Activated CD8-positive, alpha-beta memory T cell treated with anti-CD3 and anti-CD28 coated beads for 48 hours (primary cell): Measurements from ENCODE around the gene RNF187.
A peak's percentile ranks its signal among the peaks of the same experiment; 100 is the strongest.
"Not testable (repeated sequence)": the region's sequence is repeated elsewhere in the genome, so short reads cannot be mapped to it uniquely, and the experiment has no call there.

Experiments
- DNase-seq, 3 experiments: peaks; one replicate each; pipeline ENCODE4 v3.0.0-alpha.2; 2020; ENCODE audit warnings: low read depth in 2 of 3, low spot score in 2 of 3

The RNF187 gene

GRCh38 chr1:228459091-228459993 is 27.8 kb upstream of the RNF187 start:
- peak in 2 of 3 experiments; percentile 37 to 38 for DNase-seq

- no peak for DNase-seq
Observed at GRCh38 chr1:228460821-228461220, 26.4 kb upstream of the RNF187 start.

- no peak for DNase-seq
Observed at GRCh38 chr1:228462560-228462959, 24.6 kb upstream of the RNF187 start.

GRCh38 chr1:228463009-228463558 is 24.1 kb upstream of the RNF187 start:
- no peak for DNase-seq

DNA sequence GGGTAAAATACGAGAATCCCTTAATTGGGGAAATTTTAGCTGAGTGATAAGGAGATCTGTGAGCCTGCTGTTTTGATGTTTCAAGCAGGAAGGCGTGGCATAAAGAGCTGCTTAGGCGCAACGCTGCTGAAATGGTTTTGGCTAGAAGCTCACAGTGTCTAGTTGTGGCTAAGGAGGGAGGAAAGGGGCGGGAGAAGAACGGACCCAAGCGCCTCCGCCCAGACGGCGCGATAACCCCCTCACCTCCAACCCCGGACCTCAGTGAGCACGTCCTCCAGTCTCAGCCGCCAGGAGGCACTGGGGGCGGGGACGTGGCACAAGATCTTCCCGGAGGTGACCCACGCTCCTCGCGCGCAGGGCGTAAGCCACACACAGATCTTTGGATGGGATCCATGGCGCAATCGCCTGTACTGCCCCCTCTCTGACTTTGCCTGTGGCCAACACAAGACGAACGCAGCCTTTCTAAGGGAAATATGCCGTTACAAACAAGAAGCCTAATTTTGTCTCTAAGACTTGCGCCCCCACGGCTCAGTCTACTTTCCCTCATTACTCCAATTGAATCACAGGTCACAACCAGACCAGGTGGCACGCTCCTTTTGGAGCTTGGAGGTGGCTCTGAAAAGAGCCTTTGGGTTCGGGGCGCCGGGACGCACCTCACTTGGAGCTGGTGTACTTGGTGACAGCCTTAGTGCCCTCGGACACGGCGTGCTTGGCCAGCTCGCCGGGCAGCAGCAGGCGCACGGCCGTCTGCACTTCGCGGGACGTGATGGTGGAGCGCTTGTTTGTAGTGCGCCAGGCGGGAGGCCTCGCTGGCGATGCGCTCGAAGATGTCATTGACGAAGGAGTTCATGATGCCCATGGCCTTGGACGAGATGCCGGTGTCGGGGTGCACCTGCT is 23.4 kb upstream of the RNF187 start:
- DNase-seq = peak in 2 of 3 experiments; percentile 32 to 61

DNA sequence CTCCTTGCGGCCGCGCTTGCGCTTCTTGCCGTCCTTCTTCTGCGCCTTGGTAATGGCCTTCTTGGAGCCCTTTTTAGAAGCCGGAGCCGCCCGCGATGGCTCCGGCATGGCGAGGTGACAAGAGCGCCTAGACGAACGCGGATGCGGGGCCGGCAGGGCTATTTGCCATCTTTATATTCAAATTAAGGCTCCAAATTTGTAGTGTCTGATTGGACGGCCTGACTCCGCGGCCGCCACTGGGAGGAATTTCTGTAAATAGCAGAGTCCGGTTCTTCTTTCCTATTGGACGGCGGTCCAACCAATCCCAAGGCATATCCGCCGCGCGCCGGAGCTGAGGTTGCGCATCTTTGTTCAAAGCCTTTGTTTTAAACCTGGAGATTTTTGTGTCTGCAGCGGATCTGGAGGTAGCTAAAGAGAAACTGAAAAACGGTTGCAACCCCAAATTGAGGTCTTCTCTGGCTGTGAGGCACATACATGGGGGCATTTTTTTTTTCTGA is 22.6 kb upstream of the RNF187 start:
- DNase-seq = peak in 2 of 3 experiments; percentile 48 to 71

- no peak for DNase-seq
Observed at GRCh38 chr1:228465141-228465540, 22.0 kb upstream of the RNF187 start.

DNA sequence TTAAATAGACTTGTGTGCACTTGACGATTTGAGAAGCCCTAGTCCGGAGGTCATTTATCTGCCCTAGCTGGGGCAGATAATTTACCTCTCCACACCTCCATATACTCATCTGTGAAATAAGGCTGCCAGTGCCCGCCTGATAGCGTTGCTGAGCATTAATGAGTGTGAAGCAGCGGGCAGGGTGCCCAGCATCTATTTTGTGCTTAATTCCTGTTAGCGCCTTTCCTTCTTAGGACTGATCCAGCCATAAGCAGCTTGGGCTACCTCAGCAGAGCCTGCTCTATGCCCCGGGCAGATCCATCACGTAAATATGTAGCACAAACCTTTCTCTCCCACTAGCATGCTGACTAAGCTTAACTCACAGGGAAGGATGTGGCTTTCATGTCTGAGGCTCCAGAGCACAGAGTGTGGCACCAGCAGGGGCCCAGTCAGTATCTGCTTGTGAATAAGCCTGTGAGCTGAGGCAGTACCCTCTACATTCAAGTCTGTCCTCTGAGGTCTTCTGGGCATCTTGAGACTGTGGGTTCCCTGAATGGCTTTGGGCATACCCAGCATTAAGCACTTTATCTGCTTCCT is 21.5 kb upstream of the RNF187 start:
- no peak for DNase-seq

- DNase-seq = not testable (repeated sequence)
Observed at GRCh38 chr1:228468188-228468587, 19.0 kb upstream of the RNF187 start.

GRCh38 chr1:228469413-228470162 is 17.6 kb upstream of the RNF187 start:
- DNase-seq = no peak

- DNase-seq = no peak
Observed at GRCh38 chr1:228471154-228471761, 15.9 kb upstream of the RNF187 start.

- DNase-seq = no peak
Observed at GRCh38 chr1:228471762-228472398, 15.3 kb upstream of the RNF187 start.

GRCh38 chr1:228472655-228473054 is 14.5 kb upstream of the RNF187 start:
- DNase-seq = no peak

- no peak for DNase-seq
Observed at GRCh38 chr1:228474507-228474906, 12.7 kb upstream of the RNF187 start.

- no peak for DNase-seq
Observed at GRCh38 chr1:228475812-228476211, 11.4 kb upstream of the RNF187 start.

DNA sequence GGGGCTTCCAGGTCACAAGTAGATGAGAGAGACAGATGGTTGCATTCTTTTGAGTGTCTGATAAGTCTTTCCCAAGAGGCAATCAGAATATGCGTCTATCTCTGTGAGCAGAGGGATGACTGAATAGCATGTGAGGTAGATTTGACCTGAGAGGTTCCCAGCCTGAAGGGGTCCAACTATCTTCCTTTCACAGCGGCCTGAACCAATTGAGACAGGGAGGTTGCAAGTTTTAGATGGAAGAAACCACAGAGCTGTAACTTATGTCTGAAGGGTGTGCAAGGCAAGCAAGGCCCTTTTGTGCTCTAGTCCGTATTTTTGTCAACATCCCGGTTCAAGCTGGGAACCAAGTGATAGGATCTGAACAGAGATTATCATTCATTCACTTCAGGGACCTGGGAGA is 9.9 kb upstream of the RNF187 start:
- no peak for DNase-seq

GRCh38 chr1:228478326-228478725 is 8.9 kb upstream of the RNF187 start:
- no peak for DNase-seq

GRCh38 chr1:228478912-228479711 is 8.1 kb upstream of the RNF187 start:
- DNase-seq = no peak

DNA sequence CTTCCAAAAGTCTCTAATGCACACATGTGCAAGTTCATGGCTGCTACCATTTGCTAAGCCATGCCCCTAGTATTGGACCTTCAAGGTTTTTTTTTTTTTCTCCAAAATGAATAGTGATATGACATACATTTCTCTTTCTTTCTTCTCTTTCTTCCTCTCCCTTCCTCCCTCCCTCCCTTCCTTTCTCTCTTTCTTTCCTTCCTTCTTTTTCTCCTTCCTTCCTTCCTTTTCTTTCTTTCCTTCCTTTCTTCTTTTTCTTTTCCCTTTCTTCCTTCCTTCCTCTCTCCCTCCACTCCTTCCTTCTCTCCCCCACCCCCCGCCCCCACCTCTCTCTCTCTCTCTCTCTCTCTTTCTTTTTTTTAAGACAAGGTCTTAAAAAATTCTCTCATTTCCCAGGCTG is 3.4 kb upstream of the RNF187 start:
- no peak for DNase-seq
